NCI-H226 (cell line): ENCODE measurements around the gene RAD51B.
A peak's percentile ranks its signal among the peaks of the same experiment; 100 is the strongest.
"Not testable (repeated sequence)": the region's sequence is repeated elsewhere in the genome, so short reads cannot be mapped to it uniquely, and the experiment has no call there.

Source experiments
- DNase-seq: peaks from one replicate; pipeline ENCODE4 v3.0.0-alpha.2; 2015

The RAD51B gene

DNA sequence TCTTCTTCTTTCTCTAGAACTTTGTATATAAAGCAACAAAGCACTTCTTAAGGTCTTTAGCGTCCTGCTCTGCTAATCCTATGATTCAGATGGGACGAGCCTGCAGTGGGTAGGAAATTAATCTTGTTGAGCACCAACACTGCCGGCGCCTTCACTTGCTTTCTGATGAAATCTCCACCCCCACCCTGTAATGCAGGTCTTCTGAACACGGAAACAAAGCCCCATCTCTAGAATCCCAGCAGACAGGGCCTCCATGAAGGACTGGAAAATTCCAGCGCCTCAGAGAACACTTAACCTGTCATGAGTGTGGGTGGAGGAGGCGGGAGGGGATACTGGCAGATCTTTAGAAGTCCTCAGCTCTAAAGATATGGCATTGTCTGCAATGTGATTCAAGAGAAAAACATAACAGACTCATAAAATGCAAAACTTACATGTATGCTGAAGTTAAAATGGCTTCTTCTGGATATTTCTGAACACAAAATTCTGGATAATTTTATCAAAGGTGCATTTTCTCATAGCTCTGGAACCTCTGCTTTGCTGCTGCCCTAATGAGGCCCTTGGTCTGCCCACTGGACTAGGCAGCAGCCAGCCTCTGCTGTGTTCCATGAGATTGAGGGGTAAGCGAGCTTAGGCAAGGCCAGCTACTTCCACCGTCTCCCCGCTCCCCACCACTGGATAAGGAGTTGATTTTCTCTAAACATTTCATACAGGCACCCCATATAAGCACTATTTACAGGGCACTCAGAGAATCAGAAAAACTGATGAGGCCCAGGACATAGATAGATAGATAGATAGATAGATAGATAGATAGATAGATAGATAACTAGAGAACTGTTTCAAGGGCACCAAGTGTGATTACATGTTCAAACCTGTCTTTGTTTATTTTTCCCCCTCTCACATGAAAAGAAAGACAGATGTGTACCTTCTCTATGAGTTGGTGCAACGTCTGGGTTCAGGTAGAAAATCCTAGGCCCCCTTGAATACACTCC, 930.2 kb downstream of the RAD51B start:
- no peak for DNase-seq

DNA sequence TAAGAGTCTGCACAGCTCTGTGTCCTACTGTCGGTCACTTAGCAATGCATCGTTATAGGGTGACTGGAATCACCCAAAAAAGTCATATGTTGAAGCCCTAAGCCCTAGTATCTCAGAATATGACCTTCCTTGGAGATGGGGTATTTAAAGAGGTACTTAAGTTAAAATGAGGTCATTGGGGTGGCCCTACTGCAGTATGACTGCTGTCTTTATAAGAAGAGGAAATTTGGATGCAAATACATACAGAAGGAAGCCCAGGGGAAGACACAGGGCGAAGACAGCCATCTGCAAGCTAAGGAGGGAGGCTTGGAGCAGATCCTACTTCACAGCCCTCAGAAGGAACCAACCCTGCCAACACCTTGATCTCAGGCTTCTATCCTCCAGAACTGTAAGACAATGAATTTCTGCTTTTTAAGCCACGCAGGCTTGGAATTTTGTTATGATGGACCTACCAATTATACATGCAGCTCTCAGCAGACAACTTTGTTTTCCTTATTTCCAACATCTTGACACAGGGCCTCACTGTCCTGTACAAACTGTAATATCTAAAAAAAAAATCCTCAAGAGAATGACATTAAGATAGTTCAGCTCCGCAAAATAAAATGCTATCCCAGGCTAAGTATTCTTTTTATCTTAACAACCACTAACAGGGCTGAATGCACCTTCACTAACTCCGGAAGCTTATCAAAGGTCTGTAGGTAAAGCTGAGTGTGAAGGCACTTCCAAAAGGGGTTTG, 932.9 kb downstream of the RAD51B start:
- DNase-seq: no peak

DNA sequence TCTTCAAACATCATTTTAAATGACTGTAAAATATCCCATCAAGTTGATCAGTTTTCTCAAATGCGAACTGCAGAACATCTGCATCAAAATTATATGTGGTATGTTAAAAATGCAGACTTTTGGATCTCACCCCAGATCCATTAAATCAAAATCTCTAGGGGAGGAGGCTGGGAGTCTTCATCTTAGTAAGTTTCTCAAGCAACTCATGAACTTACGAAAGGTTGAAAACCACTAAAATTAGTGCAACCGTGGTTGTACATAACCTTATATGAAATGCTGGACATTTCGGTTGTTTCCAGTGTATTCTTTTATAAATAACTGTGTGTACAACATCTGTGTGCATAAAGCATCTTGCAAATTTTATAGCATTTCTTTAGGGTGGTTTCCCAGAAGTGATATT, 934.1 kb downstream of the RAD51B start:
- DNase-seq: no peak

DNA sequence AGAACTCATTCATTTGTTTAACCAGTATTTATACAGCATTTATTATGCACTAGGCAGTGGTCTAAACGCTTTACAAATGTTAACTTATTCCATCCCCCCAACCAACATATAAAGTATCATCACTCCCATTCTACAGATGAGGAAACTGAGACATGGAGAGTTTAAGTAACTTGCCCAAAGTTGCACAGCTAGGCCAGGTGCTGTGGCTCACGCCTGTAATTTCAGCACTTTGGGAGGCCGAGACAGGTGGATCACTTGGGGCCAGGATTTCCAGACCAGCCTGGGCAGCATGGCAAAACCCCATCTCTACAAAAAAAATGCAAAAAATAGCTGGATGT, 935.4 kb downstream of the RAD51B start:
- DNase-seq: no peak

DNA sequence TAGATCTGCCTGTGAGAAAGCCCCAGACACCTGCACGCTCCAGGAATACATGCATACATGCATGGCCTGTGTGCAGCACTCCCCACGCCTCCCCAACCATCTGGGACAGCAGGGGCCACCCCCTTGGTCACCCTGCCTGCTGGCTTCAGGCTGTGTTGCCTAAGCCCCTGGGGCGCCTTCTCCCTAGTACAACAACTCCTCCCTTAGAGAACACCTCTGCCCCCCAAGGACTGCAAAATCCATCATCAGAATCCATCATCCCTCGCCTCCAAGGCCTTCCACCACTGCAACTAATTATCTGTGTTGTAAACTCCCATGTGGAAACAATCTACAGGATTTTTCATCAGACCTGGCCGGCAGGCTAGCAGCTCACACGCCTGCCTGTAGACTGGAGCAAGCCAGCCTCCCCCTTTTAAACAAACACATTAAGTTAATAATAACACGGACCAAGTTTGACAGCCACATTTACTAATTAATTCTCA, 936.5 kb downstream of the RAD51B start:
- DNase-seq: no peak

DNA sequence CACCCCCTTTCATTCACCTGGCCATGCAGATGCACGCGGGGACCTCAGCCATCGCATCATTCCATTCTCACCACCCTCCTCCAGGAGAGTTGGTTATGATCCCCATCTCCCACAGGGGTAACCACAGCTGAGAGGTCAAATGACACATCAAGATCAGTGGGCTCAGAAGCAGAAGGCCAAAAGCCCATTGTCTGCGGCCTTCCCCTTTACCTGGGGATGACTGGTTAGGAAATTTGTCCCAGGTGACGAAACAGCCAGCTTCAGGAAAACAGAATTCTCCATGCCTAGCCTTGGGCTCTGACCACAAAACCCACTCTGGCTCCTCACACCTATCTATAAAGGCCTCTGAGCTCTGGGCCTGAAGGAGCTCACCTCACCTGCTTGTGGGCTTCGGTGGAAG, 937.2 kb downstream of the RAD51B start:
- DNase-seq: no peak

DNA sequence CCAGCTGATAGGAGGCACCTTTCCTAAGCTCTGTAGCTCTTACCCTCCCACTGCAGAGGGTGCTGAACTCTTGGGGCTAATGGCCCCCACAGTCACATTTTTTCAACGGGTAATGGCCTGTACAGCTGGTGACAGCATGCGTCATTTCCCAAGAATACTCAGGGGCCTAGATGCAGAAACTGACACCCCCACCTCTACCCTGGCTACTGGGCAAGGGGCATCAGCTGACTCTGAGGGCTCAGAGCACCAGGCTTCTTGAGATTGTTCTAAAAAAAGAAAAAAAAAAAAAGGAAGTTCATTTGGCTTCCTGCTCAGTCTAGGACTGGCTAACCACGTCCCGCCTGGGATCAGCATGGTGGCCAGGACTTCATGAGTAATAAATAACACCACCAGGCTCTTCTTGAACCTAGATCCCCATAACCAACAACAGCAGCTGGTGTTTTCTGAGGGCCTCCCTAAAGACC, 938.1 kb downstream of the RAD51B start:
- DNase-seq: no peak

DNA sequence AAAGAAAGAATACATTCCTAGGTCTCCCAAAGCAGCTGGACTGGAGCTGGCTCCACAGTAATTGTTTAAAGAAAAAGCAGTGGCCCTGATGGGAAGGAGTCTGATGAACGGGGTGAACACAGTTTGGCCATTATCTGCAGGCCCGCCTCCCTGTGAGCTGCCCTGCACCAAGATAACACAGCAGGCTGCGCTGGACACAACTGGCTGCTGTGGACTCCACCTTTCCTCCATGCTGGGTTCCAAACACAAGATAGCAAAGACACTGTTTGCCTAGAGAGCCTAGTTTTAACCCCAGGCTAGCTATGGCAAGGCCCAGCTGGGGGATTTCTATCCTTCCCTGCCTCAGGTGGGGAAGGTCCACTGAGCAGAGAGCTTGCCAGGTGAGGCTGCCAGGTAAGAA, 938.7 kb downstream of the RAD51B start:
- DNase-seq: no peak

DNA sequence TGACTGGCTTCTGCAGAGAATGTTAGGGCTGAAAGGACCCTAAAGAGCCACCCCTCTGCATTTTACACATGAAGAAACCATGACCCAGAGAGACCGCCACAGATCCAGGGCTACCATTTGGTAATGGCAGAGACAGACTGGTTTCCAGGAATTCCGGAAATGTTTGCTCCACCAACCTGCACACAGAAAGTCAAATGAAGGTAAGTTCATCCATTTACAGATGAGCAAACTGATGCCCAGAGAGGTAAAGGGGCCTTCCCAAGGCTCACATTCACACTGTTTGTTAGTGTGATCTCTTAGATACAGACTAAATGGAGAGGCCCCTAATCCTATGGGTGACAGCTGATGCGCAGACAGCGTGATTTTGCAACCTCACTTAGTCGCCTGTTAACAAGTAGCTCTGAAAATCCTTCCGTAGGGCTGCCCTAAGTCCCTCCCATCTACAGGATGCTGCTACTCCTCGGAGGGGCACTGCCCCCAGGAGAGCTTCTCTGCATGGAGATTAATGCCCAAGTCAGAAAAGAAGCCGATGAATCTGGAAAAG, 939.5 kb downstream of the RAD51B start:
- DNase-seq: no peak

DNA sequence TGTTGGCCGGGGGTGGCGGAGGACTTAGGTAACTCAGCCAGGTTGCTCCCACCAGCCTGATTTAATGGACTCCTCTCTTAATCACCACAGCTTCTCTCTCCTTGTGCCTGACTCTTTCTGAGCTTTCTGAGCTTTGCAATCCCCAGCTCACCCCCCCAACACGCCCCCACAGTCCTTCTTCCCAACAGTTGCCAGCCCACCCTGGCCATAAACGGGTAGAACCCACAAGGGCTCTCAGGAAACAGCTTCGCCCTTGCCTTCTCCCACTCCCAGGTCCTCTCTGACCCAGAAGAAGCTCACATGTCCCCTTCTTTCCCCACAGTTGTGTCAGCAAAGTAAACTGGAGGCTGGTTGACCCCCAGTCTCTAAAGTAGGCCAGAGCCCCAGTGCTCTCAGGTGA, 940.4 kb downstream of the RAD51B start:
- no peak for DNase-seq

DNA sequence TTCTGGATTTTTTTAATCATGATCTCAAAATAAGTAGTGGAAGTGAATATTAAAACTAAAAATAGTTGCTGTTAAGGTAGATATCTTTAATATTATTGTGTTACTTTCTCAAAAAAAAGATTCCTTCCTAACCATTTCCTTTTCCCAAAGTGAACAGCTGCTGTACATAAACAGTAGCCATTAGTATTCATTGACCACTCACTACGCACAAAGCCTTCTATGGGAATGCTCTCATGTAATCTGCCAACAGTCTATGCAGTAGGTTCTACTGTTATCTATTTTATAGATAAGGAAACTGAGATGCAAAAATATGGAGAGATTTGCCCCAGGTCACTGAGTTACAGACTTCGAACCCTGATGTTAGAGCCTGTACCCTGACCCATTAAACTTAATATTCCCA, 941.2 kb downstream of the RAD51B start:
- no peak for DNase-seq

DNA sequence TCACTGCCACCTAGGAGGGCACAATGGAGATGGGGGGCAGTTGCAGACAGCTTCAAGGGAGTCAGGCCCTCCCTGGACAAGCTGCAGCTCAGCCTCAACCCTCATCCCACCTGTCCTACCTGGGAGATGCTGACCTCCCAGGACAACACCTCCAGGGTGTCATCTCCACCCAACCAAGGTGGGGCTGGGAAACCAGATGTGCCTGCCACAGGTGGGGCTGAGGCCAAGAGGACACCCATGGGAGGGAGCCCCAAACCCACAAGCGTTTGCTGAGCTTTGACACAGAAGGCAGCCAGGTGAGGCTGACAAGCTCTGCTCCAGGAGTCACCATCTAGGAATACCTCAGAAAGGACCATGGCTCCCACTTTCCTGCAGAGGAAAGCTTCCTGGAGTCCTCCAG, 941.8 kb downstream of the RAD51B start:
- no peak for DNase-seq

DNA sequence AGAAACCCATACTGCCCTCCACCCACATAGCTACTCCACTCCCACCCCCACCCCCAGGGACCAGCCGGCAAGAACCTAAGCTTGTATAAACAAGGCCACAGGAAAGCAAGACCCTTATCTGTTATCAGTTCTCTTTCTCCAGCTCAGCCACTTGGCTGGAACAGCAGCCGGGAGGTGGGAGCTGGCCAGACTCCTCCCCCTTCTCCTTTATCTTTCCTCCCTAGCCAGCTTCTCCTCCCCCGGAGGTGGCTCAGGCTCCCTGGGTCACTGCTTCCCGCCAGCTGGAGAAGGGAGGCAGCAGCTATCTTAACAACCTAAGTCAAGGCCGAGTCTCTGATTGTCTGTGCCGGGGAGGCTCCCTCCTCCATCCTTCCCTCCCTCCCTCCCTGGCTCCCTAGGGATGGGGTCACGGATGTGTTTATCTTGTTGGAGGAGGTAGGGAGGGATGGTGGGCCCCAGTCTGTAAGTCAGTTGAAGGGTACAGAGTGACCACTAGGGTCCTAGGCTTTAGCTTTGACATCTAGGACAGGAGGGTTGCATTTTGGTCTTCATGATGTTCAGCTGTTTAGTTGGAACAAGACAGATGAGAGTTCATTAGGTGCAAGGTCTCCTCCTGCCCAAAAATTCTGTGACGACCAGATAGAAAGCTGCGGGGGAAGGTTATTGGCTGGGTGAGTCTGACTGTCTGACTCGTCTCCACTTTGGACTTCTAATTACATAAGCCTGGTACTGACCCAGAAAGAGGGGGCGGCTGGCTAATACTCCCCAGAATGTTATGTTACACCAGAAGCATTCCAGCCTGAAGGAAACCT, 943.6 kb downstream of the RAD51B start:
- peak; percentile 94 for DNase-seq

DNA sequence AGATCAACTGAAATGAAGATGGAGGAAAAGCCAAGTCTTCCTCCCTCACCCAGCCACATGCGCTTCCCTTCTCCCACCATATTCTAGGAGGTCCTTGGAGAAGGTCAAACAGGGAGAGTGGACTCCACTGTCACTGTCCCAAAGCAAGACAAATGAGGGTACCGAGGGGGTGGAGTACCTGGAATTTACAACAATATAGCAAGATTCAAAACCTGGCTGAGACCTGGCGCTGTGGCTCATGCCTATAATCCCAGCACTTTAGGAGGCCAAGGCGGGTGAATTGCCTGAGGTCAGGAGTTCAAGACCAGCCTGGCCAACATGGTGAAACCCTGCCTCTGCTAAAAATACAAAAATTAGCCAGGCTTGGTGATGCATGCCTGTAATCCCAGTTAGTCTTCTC, 944.3 kb downstream of the RAD51B start:
- DNase-seq: not testable (repeated sequence)

DNA sequence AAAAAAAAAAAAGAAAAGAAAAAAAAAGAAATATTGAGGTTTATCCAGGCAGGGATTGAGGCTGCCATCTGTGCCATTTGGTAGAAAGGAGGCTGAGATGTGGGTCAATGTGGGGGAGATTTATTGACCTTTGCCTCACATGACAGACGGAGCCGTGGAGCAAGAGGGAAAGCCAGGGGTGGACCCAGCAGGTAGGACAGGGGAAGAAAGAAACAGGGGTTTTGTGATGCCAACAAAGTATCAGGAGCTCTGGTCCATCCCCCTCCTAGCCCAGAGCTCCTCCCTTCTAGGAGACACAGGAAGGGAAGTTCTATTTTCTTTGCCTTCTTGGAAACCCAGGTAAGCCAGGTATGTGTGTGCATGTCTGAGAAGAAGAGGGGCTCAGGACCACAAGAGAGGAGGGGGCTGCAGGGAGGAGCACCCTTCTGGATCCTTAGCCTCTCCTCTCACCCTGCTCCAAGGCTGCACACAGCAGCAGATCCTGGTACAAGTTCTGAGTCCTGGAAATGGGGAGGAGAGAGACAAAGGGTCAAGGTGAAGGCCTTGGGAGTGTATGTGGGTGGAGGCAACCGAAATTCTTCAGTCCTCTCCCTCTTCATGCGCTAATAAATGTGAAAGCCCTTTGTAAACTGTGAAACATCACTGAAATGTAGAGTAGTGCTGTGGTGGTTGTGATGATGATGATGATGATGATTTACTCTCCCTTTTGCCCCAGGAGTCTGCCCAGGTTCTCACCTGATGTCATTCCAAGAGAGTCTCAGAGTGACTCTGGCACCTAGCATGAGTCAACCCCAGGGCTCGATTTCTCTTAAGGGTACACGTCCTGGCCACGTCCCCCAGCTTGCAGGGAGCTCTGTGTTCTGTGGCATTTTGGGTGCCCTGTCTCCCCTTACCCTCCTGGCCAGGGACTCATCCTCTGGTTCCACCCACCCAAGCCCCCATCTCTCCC, 947.0 kb downstream of the RAD51B start:
- no peak for DNase-seq

DNA sequence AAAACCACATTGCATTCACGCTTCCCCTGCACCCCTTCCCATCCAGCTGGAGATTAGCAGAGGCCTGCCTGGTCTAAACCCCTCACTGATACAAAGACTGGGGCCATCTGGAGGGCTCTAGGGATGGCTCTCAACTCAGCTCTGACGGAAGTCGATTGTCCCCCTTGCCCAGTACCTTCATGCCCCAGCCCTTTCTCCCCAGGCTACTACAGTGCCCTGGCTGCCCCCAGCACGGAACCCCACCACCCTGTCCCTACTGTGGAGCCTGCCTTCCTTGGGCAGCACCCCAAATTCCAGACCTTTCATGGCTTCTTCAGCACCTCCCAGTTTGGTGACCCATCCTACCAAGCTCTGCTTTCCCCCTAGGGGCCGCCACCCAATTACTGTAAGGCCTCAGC, 947.7 kb downstream of the RAD51B start:
- no peak for DNase-seq

DNA sequence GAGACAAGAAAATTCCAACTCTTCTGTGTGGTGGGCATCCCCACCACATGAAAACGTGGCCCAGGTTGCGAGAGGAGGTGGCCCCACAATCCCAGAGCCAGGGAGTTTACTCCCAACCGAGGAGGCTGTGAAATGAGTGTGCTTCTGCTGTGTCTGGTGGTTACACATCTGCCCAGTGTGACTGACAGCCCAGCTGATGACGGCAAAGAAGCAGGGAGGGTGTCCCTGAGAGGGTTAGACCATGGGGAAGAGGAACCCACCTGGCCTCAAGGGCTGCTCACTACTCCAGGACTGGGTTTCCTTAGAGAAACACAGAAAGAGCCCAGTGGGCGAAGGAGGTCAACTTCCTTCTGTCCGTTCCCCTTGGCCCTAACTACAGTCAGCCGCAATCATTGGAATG, 948.7 kb downstream of the RAD51B start:
- no peak for DNase-seq

DNA sequence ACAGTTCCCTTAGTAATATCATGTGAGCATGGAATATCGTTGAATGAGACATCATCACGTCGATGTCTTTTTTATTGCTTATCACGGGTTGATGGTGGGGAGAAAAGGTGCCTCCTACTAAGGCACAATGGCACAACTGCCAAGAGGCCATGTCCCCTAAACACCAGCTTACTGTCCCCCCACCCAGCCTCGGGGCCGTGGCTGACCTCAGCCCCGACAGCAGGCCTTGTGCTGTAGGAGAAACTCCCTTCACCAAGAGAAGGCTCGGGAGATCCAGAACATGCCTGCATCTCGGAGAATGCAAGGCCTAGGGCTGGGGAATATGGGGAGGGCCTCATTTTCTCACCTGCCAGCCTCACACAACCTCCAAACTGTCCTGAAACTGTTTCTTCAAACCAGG, 950.5 kb downstream of the RAD51B start:
- no peak for DNase-seq

DNA sequence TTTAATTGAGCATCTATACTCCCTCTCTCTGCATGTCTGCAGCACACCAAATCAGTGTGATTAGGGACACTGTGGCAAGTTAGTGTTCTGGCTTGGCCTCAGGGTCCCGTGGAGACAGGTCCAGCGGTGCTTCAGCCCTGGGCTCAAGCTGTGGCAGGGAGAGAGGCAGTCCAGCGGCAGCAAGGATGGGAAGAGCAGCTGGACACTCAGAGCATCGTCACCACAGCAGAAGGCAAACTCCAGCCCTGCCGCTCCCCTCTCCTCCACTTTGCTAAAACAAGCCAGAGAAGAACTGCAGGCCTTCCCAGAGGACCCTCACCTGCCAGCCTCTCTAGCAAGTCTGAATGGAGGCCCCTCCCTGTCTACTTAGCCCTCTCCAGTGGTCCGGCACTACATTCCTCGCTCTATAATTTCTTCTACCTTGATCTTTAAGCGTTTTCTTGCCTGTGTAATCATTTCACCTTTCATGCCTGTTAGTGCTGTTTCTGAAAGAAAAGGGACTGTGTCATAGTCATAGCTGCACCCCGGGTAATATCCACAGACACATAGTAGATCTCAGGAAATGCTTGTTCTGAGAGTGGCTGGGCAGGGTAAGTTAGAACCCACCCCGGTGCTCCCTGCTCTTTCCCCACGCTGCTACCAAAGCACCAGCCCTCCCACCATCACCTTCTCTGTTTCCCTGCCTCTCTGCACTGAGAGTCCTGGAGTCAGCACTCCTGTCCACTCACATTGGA, 951.1 kb downstream of the RAD51B start:
- DNase-seq: no peak

DNA sequence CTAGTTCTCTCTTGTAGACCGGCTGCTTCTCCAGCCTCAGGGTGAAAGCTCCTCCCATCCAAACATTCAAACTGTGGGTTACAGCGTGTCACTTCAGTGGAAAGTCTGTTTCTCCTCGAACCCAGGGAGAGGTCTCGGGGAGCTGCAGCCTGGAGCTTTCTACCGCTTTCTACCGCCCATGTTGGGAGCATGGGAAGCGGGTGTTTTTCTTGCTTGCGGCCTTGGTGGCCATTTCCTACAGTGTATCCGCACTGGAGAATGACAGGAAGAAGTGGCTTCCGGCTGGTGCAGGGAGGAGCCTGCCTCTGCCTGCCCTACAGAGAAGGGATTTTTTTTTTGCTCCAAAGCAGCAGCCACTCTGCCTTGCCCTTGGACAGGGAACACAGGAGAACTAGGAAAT, 952.1 kb downstream of the RAD51B start:
- DNase-seq: no peak
